ENCODE measurements around the gene DNAJC3. TPM values are rescaled to one million over a fixed set of nuclear protein-coding genes. Genes with fewer than 3 reads are reported as not detected.
"Not testable (repeated sequence)": the region's sequence is repeated elsewhere in the genome, so short reads cannot be mapped to it uniquely, and the experiment has no call there.

Gene DNAJC3
- total RNA-seq, 1 experiment from 2014 or later = 113 TPM

DNA sequence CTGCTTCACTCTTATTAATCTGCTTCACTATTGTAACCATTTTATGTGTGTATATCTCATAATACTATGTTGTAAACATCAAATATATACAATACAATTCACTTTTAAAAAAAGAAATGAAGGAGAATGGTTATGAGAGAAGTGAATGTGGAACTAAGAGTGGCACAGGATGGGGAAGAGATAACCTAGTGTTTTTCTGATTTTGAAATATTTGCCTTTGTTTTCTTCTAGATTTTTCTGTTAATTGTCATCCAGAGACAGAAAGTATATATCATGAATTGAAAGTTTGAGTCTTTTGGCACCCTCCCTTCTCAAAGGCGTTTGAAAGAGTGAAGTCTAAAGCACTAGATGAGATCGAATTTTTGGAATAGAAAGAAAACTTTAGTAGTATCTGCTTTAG is 2.8 kb downstream of the DNAJC3 start:
- Mint-ChIP-seq H3K27ac (ENCODE audit: low read depth, unreplicated experiment) (peak overlapping the region; percentile 94), H3K9me3 (ENCODE audit: unreplicated experiment) (no peaks in the 10 kb centered on the region), H3K27me3 (ENCODE audit: insufficient read depth, unreplicated experiment) (no peaks in the 10 kb centered on the region), H3K4me3 (ENCODE audit: unreplicated experiment) (peak overlapping the region; percentile 90), H3K36me3 (ENCODE audit: insufficient read depth, unreplicated experiment) (peaks cover 10% of the 10 kb centered on the region), H3K4me1 (ENCODE audit: insufficient read depth, unreplicated experiment) (peaks cover 48% of the 10 kb centered on the region)
- ChIA-PET CTCF (interaction anchor here (0.6 to 0.8 kb wide), 2 partner anchors 154 to 530 kb away, joined by 3 to 4 read pairs; no protein-coding TSS in a partner anchor), POLR2A (interaction anchor here (1.0 to 1.9 kb wide), 4 partner anchors 83 to 161 kb away, joined by 3 to 11 read pairs (median 7); no protein-coding TSS in a partner anchor)
- DNase-seq (ENCODE audit: unreplicated experiment) = no peak
- intact Hi-C loops (cut with micrococcal nuclease) = loop anchor here (2.0 to 5.0 kb wide), 3 partner anchors 19 to 153 kb away; no protein-coding TSS in a partner anchor
- BruUV-seq (replicated peaks) = no TSS peak
- TF ChIP-seq, protein P1, sequence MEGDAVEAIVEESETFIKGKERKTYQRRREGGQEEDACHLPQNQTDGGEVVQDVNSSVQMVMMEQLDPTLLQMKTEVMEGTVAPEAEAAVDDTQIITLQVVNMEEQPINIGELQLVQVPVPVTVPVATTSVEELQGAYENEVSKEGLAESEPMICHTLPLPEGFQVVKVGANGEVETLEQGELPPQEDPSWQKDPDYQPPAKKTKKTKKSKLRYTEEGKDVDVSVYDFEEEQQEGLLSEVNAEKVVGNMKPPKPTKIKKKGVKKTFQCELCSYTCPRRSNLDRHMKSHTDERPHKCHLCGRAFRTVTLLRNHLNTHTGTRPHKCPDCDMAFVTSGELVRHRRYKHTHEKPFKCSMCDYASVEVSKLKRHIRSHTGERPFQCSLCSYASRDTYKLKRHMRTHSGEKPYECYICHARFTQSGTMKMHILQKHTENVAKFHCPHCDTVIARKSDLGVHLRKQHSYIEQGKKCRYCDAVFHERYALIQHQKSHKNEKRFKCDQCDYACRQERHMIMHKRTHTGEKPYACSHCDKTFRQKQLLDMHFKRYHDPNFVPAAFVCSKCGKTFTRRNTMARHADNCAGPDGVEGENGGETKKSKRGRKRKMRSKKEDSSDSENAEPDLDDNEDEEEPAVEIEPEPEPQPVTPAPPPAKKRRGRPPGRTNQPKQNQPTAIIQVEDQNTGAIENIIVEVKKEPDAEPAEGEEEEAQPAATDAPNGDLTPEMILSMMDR (IDR thresholded peaks at IDR 0.05; ENCODE audit: unreplicated experiment) = no peak

DNA sequence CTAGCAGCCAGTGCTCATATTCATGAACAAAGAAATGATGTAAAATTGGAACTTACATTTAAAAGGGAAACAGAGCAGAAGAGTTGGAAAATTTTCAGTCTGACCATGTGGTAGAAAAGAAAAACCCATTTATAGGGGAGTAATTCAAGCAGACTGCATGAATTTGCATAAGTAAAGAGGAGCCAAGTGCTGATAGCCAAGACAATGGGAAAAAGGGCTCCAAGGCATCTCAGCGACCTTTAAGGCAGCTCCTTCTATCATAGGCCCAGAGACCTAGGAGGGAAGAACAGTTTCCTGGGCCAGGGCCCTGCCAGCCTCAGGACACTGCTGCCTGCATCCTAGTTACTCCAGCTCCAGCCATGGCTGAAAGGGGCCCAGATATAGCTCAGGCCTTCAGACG is 7.5 kb downstream of the DNAJC3 start:
- no peak overlapping the region for H3K4me3 Mint-ChIP-seq (ENCODE audit: unreplicated experiment)
- no peak overlapping the region for H3K27ac Mint-ChIP-seq (ENCODE audit: low read depth, unreplicated experiment)
- intact Hi-C loops (cut with micrococcal nuclease) = no loop called here
- no peaks in the 10 kb centered on the region for H3K36me3 Mint-ChIP-seq (ENCODE audit: insufficient read depth, unreplicated experiment)
- ChIA-PET POLR2A (interaction anchor here (0.8 to 2.8 kb wide), 2 partner anchors 8 to 12 kb away, joined by 3 to 10 read pairs; partner anchors contain the start of gene DNAJC3), CTCF (interaction anchor here (2.5 kb wide), 1 partner anchor 14 kb away, joined by 25 read pairs; no protein-coding TSS in a partner anchor)
- no TSS peak for BruUV-seq (replicated peaks)
- DNase-seq (ENCODE audit: unreplicated experiment) = no peak
- H3K4me1 Mint-ChIP-seq (ENCODE audit: insufficient read depth, unreplicated experiment) = peaks cover 25% of the 10 kb centered on the region
- TF ChIP-seq, protein P1 (IDR thresholded peaks at IDR 0.05; ENCODE audit: unreplicated experiment) = no peak
- peaks cover 8% of the 10 kb centered on the region for H3K9me3 Mint-ChIP-seq (ENCODE audit: unreplicated experiment)
- H3K27me3 Mint-ChIP-seq (ENCODE audit: insufficient read depth, unreplicated experiment) = no peaks in the 10 kb centered on the region

DNA sequence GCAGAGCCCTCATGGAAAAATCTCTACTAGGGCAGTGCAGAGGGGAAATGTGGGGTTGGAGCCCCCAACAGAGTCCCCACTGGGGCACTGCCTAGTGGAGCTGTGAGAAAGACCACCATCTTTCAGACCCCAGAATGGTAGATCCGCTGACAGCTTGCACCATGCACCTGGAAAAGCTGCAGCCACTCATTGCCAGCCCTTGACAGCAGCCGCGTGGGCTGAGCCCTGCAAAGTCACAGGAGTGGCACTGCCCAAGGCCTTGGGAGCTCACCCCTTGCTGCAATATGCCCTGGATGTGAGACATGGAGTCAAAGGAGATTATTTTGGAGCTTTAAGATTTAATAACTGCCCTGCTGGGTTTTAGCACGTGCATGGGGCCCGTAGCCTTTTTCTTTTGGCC is 8.0 kb downstream of the DNAJC3 start:
- H3K27ac Mint-ChIP-seq (ENCODE audit: low read depth, unreplicated experiment); DNase-seq (ENCODE audit: unreplicated experiment); H3K36me3 Mint-ChIP-seq (ENCODE audit: insufficient read depth, unreplicated experiment); H3K4me3 Mint-ChIP-seq (ENCODE audit: unreplicated experiment); BruUV-seq (replicated peaks); H3K27me3 Mint-ChIP-seq (ENCODE audit: insufficient read depth, unreplicated experiment); H3K9me3 Mint-ChIP-seq (ENCODE audit: unreplicated experiment); intact Hi-C loops (cut with micrococcal nuclease): not testable (repeated sequence)
- peaks cover 20% of the 10 kb centered on the region for H3K4me1 Mint-ChIP-seq (ENCODE audit: insufficient read depth, unreplicated experiment)
- ChIA-PET CTCF (interaction anchor here (0.9 to 2.5 kb wide), 3 partner anchors 13 to 61 kb away, joined by 3 to 25 read pairs (median 5); no protein-coding TSS in a partner anchor), POLR2A (interaction anchor here (0.8 to 2.8 kb wide), 2 partner anchors 8 to 11 kb away, joined by 3 to 10 read pairs; partner anchors contain the start of gene DNAJC3)

DNA sequence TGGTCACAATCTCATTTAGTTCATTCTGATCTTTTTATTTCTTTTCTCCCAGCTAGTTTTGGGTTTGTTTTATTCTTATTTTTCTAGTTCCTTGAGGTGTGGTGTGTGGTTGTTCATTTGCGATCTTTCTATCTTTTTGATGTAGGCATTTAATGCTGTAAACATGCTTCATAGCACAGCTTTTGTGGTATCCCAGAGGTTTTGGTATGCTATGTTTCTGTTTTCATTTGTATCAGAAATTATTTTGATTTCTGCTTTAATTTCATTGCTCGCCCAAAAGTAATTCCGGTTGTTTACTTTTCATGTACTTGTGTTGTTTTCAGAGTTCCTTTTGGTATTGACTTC is 12.6 kb downstream of the DNAJC3 start:
- POLR2A ChIA-PET = interaction anchor here (1.0 kb wide), 1 partner anchor 13 kb away, joined by 6 read pairs; the partner anchor contains the start of gene DNAJC3
- TF ChIP-seq, protein P1 (IDR thresholded peaks at IDR 0.05; ENCODE audit: unreplicated experiment) = no peak
- Mint-ChIP-seq H3K4me3 (ENCODE audit: unreplicated experiment) (no peak overlapping the region), H3K4me1 (ENCODE audit: insufficient read depth, unreplicated experiment) (no peaks in the 10 kb centered on the region), H3K27ac (ENCODE audit: low read depth, unreplicated experiment) (no peak overlapping the region), H3K36me3 (ENCODE audit: insufficient read depth, unreplicated experiment) (no peaks in the 10 kb centered on the region), H3K9me3 (ENCODE audit: unreplicated experiment) (peaks cover 8% of the 10 kb centered on the region), H3K27me3 (ENCODE audit: insufficient read depth, unreplicated experiment) (no peaks in the 10 kb centered on the region)
- intact Hi-C loops (cut with micrococcal nuclease) = no loop called here
- no TSS peak for BruUV-seq (replicated peaks)
- no peak for DNase-seq (ENCODE audit: unreplicated experiment)
- CTCF ChIA-PET = interaction anchor here (1.4 kb wide), 1 partner anchor 144 kb away, joined by 6 read pairs; no protein-coding TSS in a partner anchor

DNA sequence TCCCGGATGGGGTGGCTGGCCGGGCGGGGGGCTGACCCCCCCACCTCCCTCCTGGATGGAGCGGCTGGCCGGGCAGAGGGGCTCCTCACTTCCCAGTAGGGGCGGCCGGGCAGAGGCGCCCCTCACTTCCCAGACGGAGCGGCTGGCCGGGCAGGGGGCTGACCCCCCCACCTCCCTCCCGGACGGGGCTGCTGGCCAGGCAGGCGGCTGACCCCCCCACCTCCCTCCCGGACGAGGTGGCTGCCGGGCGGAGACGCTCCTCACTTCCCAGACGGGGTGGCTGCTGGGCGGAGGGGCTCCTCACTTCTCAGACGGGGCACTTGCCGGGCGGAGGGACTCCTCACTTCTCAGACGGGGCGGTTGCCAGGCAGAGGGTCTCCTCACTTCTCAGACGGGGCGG is 14.0 kb downstream of the DNAJC3 start:
- H3K27me3 Mint-ChIP-seq (ENCODE audit: insufficient read depth, unreplicated experiment); POLR2A ChIA-PET; CTCF ChIA-PET; H3K27ac Mint-ChIP-seq (ENCODE audit: low read depth, unreplicated experiment); BruUV-seq (replicated peaks); H3K4me1 Mint-ChIP-seq (ENCODE audit: insufficient read depth, unreplicated experiment); H3K36me3 Mint-ChIP-seq (ENCODE audit: insufficient read depth, unreplicated experiment); DNase-seq (ENCODE audit: unreplicated experiment); H3K4me3 Mint-ChIP-seq (ENCODE audit: unreplicated experiment); H3K9me3 Mint-ChIP-seq (ENCODE audit: unreplicated experiment); intact Hi-C loops (cut with micrococcal nuclease): not testable (repeated sequence)
